ENCODE results near the gene TRIM47. TPM values are rescaled to one million over a fixed set of nuclear protein-coding genes. Genes with fewer than 3 reads are reported as not detected.

The TRIM47 gene
- 22.7 and 26.6 TPM in 2 replicates for total RNA-seq (2014; rRNA removed; shearing (Covaris generic))
- polyA plus RNA-seq (2015; cell fraction: cytosol; rRNA removed) = 9.6 and 12.6 TPM in 2 replicates
- polyA plus RNA-seq (2015; cell fraction: nucleus; rRNA removed) = 13.6 and 17.1 TPM in 2 replicates

GRCh38 chr17:75878174-75878998 lies at the start of gene TRIM47:
TSS of gene TRIM47 (minus strand) at chr17:75878581. CDS start at chr17:75878548, 33 bp downstream.
- peak; percentile 55 for DNase-seq (ENCODE audit: low read depth)

DNA sequence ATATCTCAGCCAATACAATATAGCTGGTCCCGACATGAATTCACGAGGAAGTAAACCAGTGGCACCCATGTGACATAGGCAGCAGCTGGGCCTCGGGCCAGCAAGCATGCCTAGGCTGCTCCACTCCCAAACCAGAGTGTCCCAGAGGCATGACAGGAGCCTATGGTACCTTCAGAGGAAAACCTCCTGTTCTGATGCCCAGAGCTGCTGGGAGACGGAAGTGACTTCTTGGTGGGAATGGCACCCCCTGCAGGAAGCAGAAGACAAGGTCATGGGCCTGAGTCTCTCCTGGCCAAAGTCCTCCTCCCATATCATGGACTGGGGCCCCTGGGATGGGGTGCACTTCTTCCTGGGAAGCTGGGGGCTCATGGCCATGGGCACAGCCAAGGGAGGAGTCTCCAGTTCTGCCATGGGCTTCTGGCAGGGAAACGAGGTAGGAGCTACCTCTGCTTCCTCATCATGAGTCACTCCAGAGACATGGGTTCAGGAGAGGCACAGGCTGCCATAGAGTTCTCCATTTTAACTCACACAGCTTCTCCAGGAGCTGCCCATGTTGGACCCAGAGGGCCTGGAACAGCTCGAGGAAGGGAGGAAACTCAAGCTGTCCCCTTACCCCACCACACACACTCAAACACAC lies 49.0 kb upstream of the TRIM47 start:
- DNase-seq (ENCODE audit: low read depth) = no peak

DNA sequence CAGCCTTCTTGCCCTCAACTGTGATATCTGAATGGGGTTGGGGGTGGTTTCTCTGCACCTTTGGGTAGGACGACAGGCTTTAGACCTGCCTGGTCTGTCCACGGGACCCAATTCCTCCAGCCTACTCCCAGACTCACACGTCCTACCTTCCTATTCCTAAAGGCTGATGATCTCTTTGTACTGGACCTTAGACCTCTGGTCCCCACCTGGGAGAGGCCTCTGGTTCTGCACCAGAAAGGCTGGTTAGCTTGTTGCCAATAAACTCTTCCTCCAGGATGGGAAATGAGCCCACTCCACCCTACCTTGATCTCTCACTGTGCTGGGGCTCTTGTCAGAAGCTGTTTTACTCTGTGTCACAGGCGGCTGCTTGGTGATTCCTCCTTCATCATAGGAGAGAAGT lies 48.1 kb upstream of the TRIM47 start:
- no peak for DNase-seq (ENCODE audit: low read depth)

DNA sequence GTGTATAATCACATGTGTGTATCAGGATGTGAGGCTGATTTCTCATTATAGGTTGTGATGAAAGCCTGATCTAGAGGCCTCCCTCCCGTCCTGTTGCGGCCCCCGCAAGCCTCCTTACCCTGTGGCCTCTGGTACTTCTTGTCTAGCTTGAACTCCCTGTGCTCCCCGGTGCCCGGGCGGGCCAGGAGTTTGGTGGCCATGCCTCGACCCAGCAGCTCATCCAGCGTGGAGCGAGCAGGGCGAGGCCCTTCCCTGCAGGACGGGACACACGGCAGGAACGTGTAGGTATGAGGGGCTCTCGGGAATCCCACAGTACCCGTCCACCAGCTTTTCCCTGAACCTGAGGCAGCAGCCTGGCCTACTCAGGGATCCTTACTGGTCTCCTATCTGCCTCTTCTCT lies 47.5 kb upstream of the TRIM47 start:
- no peak for DNase-seq (ENCODE audit: low read depth)

DNA sequence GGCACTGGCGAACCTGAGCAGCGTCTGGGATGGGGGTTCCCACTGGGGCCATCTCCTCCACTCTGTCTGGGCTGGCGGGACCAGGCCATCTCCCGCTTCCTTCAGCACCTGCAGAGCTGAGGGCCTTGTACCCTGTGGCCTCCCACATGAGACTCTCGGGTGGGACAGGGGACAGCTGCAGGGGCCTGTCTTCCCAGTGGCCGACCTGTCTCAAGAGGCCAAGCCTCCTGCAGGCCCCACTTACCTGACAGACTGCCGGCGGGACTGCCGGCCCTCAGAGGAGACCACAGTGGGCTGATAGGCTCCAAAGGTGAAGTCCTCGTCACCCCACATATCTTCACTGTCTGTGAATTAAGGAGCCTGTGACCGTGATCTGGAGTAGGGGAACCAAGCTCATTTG lies 46.7 kb upstream of the TRIM47 start:
- DNase-seq (ENCODE audit: low read depth) = no peak

GRCh38 chr17:75922963-75923874 lies 44.8 kb upstream of the TRIM47 start:
- DNase-seq (ENCODE audit: low read depth) = no peak

- no peak for DNase-seq (ENCODE audit: low read depth)
Measured at GRCh38 chr17:75922173-75922961, 44.0 kb upstream of the TRIM47 start.

DNA sequence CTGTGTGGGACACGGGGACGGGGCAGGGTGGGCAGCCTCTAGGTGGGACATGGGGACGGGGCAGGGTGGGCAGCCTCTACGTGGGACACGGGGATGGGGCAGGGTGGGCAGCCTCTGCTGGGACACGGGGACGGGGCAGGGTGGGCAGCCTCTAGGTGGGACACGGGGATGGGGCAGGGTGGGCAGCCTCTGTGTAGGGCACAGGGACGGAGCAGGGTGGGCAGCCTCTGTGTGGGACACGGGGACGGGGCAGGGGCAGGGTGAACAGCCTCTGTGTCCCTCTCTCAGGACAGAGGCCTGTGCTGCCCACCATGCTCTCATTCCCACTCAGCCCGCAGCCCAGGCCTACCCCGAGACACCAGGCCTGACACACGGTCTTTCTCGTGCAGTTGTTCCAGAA lies 43.2 kb upstream of the TRIM47 start:
- no peak for DNase-seq (ENCODE audit: low read depth)

- DNase-seq (ENCODE audit: low read depth) = no peak
Measured at GRCh38 chr17:75920045-75920560, 41.7 kb upstream of the TRIM47 start.

GRCh38 chr17:75919611-75920010 lies 41.2 kb upstream of the TRIM47 start:
- DNase-seq (ENCODE audit: low read depth) = no peak

DNA sequence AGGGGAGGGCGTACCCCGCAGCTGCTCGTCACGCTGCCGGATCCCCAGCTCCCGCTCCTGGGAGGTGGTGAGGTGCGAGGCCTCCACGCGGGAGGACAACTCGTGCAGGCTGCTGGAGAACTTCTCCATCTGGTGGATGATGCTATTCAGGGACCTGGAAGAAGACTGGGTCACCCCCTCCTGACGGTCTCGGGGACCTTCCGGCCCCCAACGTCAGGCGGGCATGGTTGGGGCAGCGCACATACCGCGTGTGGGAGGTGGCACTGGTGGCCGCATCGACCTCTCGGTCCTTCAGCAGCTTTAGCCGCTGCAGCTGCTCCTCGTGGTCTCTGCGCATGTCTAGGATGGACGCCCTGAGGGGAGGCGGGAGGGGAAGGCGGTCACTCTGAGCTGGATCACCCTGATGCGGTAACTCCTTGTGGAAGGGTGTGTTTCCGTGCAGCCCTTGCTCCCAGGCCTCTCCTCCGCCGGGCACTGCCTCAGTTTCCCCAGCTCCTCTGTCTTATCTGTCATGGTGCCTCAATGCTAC lies 39.6 kb upstream of the TRIM47 start:
- no peak for DNase-seq (ENCODE audit: low read depth)

DNA sequence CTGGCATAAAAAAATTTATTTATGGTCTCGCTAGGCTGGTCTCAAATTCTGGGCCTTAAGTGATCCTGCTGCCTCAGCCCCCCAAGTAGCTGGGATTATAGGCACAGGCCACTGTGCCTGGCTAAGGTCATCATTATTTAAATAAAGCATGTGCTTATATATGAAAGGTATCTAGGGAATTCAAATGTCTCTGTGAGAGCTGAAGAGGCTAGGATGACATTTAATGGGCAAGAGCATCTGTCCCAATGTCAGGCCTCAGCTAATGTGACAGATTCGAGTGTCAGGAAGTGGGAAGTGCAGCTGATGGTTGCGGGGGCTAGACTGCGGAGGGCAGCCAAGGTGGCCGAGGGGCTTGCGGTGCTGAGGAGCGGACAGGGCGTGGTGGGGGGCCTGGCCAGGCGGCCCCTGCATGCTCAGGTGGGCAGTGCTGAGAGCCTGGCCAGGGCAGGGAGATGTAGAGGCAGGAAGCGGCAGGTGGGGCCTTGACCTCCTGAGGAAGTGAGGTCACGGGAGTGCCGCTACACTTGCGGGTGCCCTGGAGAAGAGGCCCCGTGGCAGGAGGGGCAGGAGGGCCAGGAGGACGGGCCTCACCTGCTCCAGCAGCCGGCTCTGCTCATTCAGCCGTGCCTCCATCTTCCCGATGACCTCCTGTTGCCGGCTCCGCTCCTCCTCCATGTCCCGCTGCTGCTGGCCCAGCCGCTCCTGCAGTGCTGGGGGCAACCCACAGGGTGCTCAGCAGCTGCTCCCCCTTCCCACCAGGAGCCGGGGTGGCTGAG lies 38.9 kb upstream of the TRIM47 start:
- no peak for DNase-seq (ENCODE audit: low read depth)

DNA sequence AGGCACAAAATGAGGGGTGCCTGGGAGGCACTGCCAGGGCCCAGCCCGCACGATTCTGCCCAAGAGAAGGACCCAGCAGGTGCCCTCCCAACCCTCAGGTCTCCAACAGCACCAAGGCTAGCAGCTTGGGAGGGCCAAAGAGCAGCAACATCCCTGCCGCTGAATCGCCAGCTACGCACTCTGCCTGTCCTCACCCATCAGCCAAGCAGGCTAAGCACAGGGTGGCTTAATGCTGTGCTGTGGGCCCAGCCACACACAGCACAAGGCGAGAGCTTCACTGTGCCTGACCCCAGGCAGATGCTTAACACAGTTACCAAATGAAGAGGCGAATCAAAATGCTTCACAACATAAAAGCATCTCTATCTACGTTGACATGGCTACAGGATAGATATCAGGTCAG lies 36.9 kb upstream of the TRIM47 start:
- DNase-seq (ENCODE audit: low read depth) = no peak

GRCh38 chr17:75914643-75915267 lies 36.4 kb upstream of the TRIM47 start:
- no peak for DNase-seq (ENCODE audit: low read depth)

DNA sequence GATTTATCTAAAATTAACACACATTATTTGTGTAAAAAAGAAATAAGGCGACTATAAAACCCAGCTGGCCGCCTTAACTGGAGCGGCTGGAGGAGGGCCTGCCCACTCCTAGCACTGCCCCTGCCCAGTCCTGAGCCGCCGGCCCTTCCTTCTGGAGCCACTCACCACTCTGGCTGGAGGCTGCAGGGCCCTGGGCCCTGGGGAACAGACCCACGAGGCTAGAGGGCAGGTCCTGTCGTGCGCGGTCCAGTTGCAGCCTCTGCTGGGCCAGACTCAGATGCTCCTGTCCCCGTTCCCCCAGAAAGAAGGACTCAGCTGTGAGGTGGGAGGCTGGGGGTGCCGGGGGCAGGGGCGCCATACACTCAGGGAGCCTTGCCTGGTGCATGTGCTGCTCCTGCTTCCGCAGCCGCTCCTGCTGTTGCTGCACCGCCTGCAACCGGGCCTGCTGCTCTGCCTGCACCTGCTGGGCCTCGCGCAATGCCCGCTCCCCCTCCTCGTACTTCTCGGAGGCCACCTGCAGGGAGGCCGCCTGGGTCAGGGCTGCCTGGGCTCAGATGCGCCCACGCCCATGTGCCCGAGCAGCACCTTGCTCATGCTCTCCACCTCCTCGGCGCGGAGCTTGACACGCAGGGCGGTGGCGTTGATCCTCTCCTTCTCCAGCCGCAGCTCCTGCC lies 35.3 kb upstream of the TRIM47 start:
- DNase-seq (ENCODE audit: low read depth) = no peak

DNA sequence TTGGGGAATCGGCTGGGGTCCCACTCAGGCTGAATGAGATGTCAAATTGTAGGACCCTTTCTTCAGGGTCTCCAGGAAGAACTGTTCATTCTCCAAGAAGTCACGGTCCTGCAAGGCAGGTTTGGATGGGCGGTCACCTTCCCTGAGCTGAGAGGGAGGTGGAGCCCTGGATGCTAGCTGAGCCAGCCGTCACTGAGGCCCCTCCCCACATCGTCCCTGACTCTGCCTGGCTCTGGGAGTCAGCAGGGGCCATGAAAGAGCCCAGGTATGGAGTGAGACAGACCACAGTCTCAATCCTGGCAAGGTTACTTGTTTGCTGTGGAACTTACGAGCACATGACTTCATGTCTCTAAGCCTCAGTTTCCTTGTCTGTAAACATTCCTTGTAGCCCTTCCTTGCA lies 32.3 kb upstream of the TRIM47 start:
- no peak for DNase-seq (ENCODE audit: low read depth)

DNA sequence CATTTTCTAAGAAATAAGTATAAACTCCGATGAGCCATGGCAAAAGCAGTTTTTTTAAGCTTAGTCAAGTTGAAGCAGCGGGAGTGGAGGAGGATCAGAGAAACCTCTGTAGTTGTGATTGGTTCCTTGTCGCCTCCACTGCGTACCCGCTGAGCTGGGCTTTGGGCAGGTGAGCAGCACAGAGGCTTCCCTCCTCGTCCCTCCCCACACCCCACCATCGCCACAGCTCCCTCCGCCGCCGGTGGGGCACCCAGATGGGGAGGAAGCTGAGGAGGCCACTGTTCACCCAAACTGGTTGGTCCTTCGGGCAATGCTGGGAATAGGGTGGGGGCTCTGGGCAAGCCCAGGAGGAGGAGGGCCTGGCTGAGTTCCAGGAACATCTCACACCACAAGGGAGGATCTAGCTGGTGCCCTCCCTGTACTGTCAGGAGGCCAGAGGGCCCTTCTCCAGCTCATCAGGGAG lies 31.5 kb upstream of the TRIM47 start:
- DNase-seq (ENCODE audit: low read depth) = no peak

DNA sequence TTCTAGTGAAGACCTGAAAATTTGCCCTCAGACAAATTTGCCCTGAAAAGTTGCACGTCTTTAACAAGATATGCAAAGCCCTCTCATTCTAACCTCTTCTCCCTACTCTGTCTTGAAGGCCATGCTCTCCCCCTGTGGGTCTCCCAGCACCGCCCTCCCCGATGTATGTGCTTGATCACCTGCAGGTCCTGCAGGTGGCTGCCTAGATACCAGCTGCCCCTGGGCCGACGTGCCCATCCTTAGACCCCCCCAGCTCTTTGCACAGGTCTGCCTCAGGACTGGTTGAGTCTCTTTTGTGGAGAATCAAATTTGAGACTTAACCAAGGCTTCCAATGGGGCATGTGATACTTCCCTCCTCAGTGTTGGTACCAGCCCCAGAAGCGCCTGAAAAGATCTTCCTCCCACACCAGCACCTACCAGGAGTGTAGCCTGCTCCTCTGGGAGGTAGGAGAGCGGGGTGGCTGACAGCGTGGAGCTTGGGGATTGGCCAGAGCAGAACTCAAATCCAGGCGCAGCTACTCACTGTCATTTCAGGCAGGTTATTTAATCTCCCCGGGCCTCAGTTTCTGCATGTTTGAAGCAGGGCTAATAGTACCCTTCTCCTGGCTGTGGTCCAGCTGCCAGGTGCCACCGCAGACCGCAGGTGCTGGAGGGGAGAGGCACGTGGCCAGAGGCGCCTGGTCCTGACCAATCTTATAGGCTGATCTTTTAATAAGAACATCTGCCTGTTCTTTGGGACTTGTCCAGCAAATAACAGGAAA lies 30.9 kb upstream of the TRIM47 start:
- DNase-seq (ENCODE audit: low read depth) = no peak

Measured in HT1080 (cell line).